Raji (cell line): ENCODE measurements around the gene TTR.

Source experiments
- POLR2A ChIP-seq: IDR thresholded peaks from 2 replicates; pipeline ENCODE4 v1.6.1; 2011; ENCODE audit warnings: low read depth, low read length, control low read depth; ENCODE audit not compliant: insufficient read depth

TTR gene

GRCh38 chr18:31575515-31576257 lies 16.0 kb upstream of the TTR start:
- no peak for TF ChIP-seq POLR2A

- TF ChIP-seq POLR2A = no peak
These were observed 15.0 kb upstream of the TTR start for GRCh38 chr18:31576670-31577069.

GRCh38 chr18:31577195-31577594 lies 14.5 kb upstream of the TTR start:
- no peak for TF ChIP-seq POLR2A

- TF ChIP-seq POLR2A = no peak
These were observed 13.6 kb upstream of the TTR start for GRCh38 chr18:31578126-31578525.

GRCh38 chr18:31579375-31579774 lies 12.3 kb upstream of the TTR start:
- TF ChIP-seq POLR2A = no peak

- TF ChIP-seq POLR2A = no peak
These were observed 10.0 kb upstream of the TTR start for GRCh38 chr18:31581498-31582197.

GRCh38 chr18:31583185-31583854 lies 8.4 kb upstream of the TTR start:
- TF ChIP-seq POLR2A = no peak

- TF ChIP-seq POLR2A = no peak
These were observed 5.7 kb upstream of the TTR start for GRCh38 chr18:31585991-31586390.

GRCh38 chr18:31586616-31587015 lies 5.1 kb upstream of the TTR start:
- no peak for TF ChIP-seq POLR2A

- no peak for TF ChIP-seq POLR2A
These were observed 4.1 kb upstream of the TTR start for GRCh38 chr18:31587529-31587928.

GRCh38 chr18:31590570-31590969 lies 1.1 kb upstream of the TTR start:
- TF ChIP-seq POLR2A = no peak

GRCh38 chr18:31591113-31591512 lies 564 bp upstream of the TTR start:
- no peak for TF ChIP-seq POLR2A

- TF ChIP-seq POLR2A = no peak
These were observed 955 bp downstream of the TTR start for GRCh38 chr18:31592506-31593157.

- no peak for TF ChIP-seq POLR2A
These were observed 3.6 kb downstream of the TTR start for GRCh38 chr18:31595121-31595771.
